Hepatocyte (in vitro differentiated cells): ENCODE measurements around the gene CTNNA3. TPM values are rescaled to one million over a fixed set of nuclear protein-coding genes. Genes with fewer than 3 reads are reported as not detected.

Experiments used
- DNase-seq: peaks from one replicate; pipeline ENCODE4 v3.0.0-alpha.2; 2016; ENCODE audit warnings: low spot score
- H2AFZ ChIP-seq: fragments of 200-600 bp; sonication (generic); 2 replicates; pipeline ENCODE4 v1.6.0; 2016; ENCODE audit warnings: antibody characterized with exemption, mild to moderate bottlenecking
- H3K27ac ChIP-seq: fragments of 200-600 bp; sonication (generic); 2 replicates; pipeline ENCODE4 v1.5.1; 2016; ENCODE audit warnings: mild to moderate bottlenecking
- H3K27me3 ChIP-seq: fragments of 200-600 bp; sonication (generic); 2 replicates; pipeline ENCODE4 v1.6.1; 2016
- H3K36me3 ChIP-seq: fragments of 200-600 bp; sonication (generic); replicated peaks from 2 replicates; pipeline ENCODE4 v1.5.1; 2016; ENCODE audit warnings: low read depth; ENCODE audit not compliant: insufficient read depth
- H3K4me1 ChIP-seq: fragments of 200-600 bp; sonication (generic); 2 replicates; pipeline ENCODE4 v1.5.1; 2016; ENCODE audit warnings: mild to moderate bottlenecking, moderate library complexity; ENCODE audit not compliant: insufficient read depth
- H3K4me2 ChIP-seq: fragments of 200-600 bp; sonication (generic); 2 replicates; pipeline ENCODE4 v1.6.0; 2016
- H3K4me3 ChIP-seq: fragments of 200-600 bp; sonication (generic); 2 replicates; pipeline ENCODE4 v1.5.1; 2016; ENCODE audit warnings: mild to moderate bottlenecking
- H3K79me2 ChIP-seq: fragments of 200-600 bp; sonication (generic); 2 replicates; pipeline ENCODE4 v1.6.0; 2017; ENCODE audit warnings: mild to moderate bottlenecking
- H3K9me2 ChIP-seq: fragments of 200-600 bp; sonication (generic); replicated peaks from 2 replicates; pipeline ENCODE4 v1.6.0; 2017; ENCODE audit warnings: mild to moderate bottlenecking; ENCODE audit not compliant: insufficient read depth
- H3K9me3 ChIP-seq: fragments of 200-600 bp; sonication (generic); 2 replicates; pipeline ENCODE4 v1.5.1; 2016; ENCODE audit warnings: low read depth, mild to moderate bottlenecking
- H4K20me1 ChIP-seq: fragments of 200-600 bp; sonication (generic); 2 replicates; pipeline ENCODE4 v1.6.0; 2016; ENCODE audit warnings: mild to moderate bottlenecking; ENCODE audit not compliant: insufficient read depth, poor library complexity, severe bottlenecking
- CTCF ChIP-seq: fragments of 200-600 bp; sonication (generic); IDR thresholded peaks from 2 replicates; pipeline ENCODE4 v1.5.1; 2016; ENCODE audit warnings: antibody characterized with exemption, mild to moderate bottlenecking; ENCODE audit not compliant: poor library complexity
- EZH2 ChIP-seq: fragments of 200-600 bp; sonication (generic); IDR thresholded peaks from 2 replicates; pipeline ENCODE4 v1.6.1; 2016; ENCODE audit warnings: antibody characterized with exemption, mild to moderate bottlenecking, borderline replicate concordance
- EZH2phosphoT487 ChIP-seq: fragments of 200-600 bp; sonication (generic); IDR thresholded peaks from one replicate; pipeline ENCODE4 v1.6.1; 2018; ENCODE audit warnings: antibody characterized with exemption, mild to moderate bottlenecking, low read depth, moderate library complexity; ENCODE audit not compliant: unreplicated experiment, severe bottlenecking
- WGBS: methylation state at CpG from one replicate; pipeline ENCODE4 v1.1.6; 2016; ENCODE audit warnings: low lambda C conversion rate; ENCODE audit errors: missing lambda C conversion rate; 5-methylcytosine and 5-hydroxymethylcytosine counted together
- polyA plus RNA-seq: library from polyadenylated mRNA; unstranded; fragments of >200 nt; fragmentation: Nextera tagmentation; extraction: Ambion mirVana; gene quantifications from 2 replicates; pipeline ENCODE4 v1.2.1, GENCODE V29; 2016
- total RNA-seq: library from RNA; depleted of rRNA; stranded (reverse); fragments of >200 nt; gene quantifications from 2 replicates; pipeline ENCODE4 v1.2.3, GENCODE V29; 2014

The CTNNA3 gene
- total and polyA plus RNA-seq, 2 experiments from 2014 or later, result 12.9 to 25.9 TPM

DNA sequence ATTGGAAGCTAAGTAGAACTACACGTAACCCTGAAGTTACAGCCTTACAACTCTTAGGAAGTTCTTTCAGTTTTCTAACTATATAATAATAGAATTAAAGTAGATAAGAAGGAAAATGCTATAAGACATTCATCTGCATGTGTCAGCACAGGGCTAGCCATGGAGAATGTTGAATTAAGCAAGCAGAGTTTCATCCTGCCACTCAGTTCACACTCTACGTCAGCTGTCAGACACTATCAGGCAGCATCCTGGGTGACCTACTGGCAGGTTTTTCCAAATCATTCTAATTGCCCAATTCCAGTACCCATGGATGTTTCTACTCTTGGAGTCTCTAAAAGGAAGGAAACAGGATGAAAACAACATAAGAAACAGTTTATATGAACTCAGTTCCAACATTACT is 815.2 kb downstream of the CTNNA3 start:
- no peaks in the 10 kb centered on the region for H3K4me1 ChIP-seq
- whole genome bisulfite sequencing, result 92% methylated on average over 2 of the region's 2 CpGs

GRCh38 chr10:66880292-66880691 is 815.7 kb downstream of the CTNNA3 start:
- H3K4me2 ChIP-seq, result no peak overlapping the region
- no peaks in the 10 kb centered on the region for H4K20me1 ChIP-seq
- H3K79me2 ChIP-seq, result no peaks in the 10 kb centered on the region
- no peaks in the 10 kb centered on the region for H3K9me3 ChIP-seq
- no peak overlapping the region for H2AFZ ChIP-seq
- no peak overlapping the region for H3K27ac ChIP-seq
- H3K4me3 ChIP-seq, result no peak overlapping the region
- 52% methylated on average over 1 of the region's 1 CpG for WGBS
- TF ChIP-seq CTCF (no peak), EZH2 (no peak), EZH2phosphoT487 (no peak)
- H3K36me3 ChIP-seq, result no peaks in the 10 kb centered on the region
- H3K27me3 ChIP-seq, result no peaks in the 10 kb centered on the region
- no peaks in the 10 kb centered on the region for H3K4me1 ChIP-seq
- no peaks in the 10 kb centered on the region for H3K9me2 ChIP-seq
- no peak for DNase-seq

More for the DNA sequence above, 815.2 kb downstream of the CTNNA3 start:
- Histone ChIP-seq H3K9me3 (no peaks in the 10 kb centered on the region), H4K20me1 (no peaks in the 10 kb centered on the region), H3K9me2 (no peaks in the 10 kb centered on the region), H3K4me3 (no peak overlapping the region), H3K27me3 (no peaks in the 10 kb centered on the region), H3K4me2 (no peak overlapping the region), H3K27ac (no peak overlapping the region), H3K79me2 (no peaks in the 10 kb centered on the region), H2AFZ (no peak overlapping the region), H3K36me3 (no peaks in the 10 kb centered on the region)
- no peak for DNase-seq
- no peak for TF ChIP-seq EZH2phosphoT487
- TF ChIP-seq CTCF, result no peak
- no peak for TF ChIP-seq EZH2

DNA sequence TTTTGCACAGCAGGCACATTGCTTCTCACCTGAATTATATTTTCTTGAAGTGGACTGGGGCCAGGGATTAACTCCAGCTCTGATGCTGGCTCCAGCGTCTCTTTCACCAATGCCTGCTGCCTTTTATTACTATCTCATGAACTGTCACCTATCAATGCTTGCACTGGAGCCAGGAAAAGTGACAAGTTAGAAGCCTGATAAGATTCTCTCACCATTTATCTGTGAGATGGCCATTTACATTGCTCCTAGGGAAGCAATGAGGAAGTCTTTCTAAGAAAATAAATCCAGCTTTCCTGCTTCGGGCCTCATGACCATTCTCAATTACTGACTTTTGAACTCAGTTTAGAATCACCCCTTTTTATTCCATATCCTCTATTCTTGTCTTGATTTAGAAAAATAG is 818.6 kb downstream of the CTNNA3 start:
- no peak overlapping the region for H3K4me3 ChIP-seq
- no peaks in the 10 kb centered on the region for H3K4me1 ChIP-seq
- no peak overlapping the region for H3K4me2 ChIP-seq
- no peaks in the 10 kb centered on the region for H3K27me3 ChIP-seq
- H3K9me2 ChIP-seq, result no peaks in the 10 kb centered on the region
- no peaks in the 10 kb centered on the region for H3K36me3 ChIP-seq
- no peak overlapping the region for H2AFZ ChIP-seq
- TF ChIP-seq EZH2 (no peak), CTCF (no peak), EZH2phosphoT487 (no peak)
- H3K9me3 ChIP-seq, result no peaks in the 10 kb centered on the region
- no peak overlapping the region for H3K27ac ChIP-seq
- WGBS, result 54% methylated on average over 2 of the region's 2 CpGs
- peak; percentile 25 for DNase-seq
- H4K20me1 ChIP-seq, result no peaks in the 10 kb centered on the region
- H3K79me2 ChIP-seq, result no peaks in the 10 kb centered on the region

DNA sequence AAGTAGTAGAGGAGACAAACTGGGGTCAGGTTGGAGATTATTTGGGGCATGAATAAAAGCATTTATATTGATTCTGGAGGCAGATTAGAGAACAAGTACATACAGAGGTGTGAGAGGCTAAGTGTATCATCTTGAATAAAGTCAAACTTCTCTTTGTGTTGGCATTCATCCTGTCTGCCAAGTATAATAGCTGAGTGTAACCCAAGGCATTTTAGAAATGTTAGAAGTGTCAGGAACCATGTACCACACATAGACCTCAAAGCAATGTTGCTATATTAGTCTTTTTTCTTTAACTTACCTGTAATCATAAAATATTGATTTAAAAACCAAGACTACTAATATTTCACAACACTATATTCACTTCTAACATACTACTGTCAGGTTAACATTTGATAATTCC is 826.4 kb downstream of the CTNNA3 start:
- Histone ChIP-seq H3K9me3 (no peaks in the 10 kb centered on the region), H3K79me2 (no peaks in the 10 kb centered on the region), H3K4me2 (no peak overlapping the region), H4K20me1 (no peaks in the 10 kb centered on the region), H3K27ac (no peak overlapping the region), H2AFZ (no peak overlapping the region), H3K9me2 (no peaks in the 10 kb centered on the region), H3K27me3 (no peaks in the 10 kb centered on the region), H3K36me3 (no peaks in the 10 kb centered on the region), H3K4me1 (no peaks in the 10 kb centered on the region), H3K4me3 (no peak overlapping the region)
- TF ChIP-seq CTCF, result no peak
- TF ChIP-seq EZH2, result no peak
- no peak for TF ChIP-seq EZH2phosphoT487
- no peak for DNase-seq
